Hepatocyte (in vitro differentiated cells): ENCODE results near the gene SLC44A5. TPM values are rescaled to one million over a fixed set of nuclear protein-coding genes. Genes with fewer than 3 reads are reported as not detected.

Source experiments
- DNase-seq: peaks from one replicate; pipeline ENCODE4 v3.0.0-alpha.2; 2016; ENCODE audit warnings: low spot score
- H2AFZ ChIP-seq: fragments of 200-600 bp; sonication (generic); 2 replicates; pipeline ENCODE4 v1.6.0; 2016; ENCODE audit warnings: antibody characterized with exemption, mild to moderate bottlenecking
- H3K27ac ChIP-seq: fragments of 200-600 bp; sonication (generic); 2 replicates; pipeline ENCODE4 v1.5.1; 2016; ENCODE audit warnings: mild to moderate bottlenecking
- H3K27me3 ChIP-seq: fragments of 200-600 bp; sonication (generic); 2 replicates; pipeline ENCODE4 v1.6.1; 2016
- H3K36me3 ChIP-seq: fragments of 200-600 bp; sonication (generic); replicated peaks from 2 replicates; pipeline ENCODE4 v1.5.1; 2016; ENCODE audit warnings: low read depth; ENCODE audit not compliant: insufficient read depth
- H3K4me1 ChIP-seq: fragments of 200-600 bp; sonication (generic); 2 replicates; pipeline ENCODE4 v1.5.1; 2016; ENCODE audit warnings: mild to moderate bottlenecking, moderate library complexity; ENCODE audit not compliant: insufficient read depth
- H3K4me2 ChIP-seq: fragments of 200-600 bp; sonication (generic); 2 replicates; pipeline ENCODE4 v1.6.0; 2016
- H3K4me3 ChIP-seq: fragments of 200-600 bp; sonication (generic); 2 replicates; pipeline ENCODE4 v1.5.1; 2016; ENCODE audit warnings: mild to moderate bottlenecking
- H3K79me2 ChIP-seq: fragments of 200-600 bp; sonication (generic); 2 replicates; pipeline ENCODE4 v1.6.0; 2017; ENCODE audit warnings: mild to moderate bottlenecking
- H3K9me2 ChIP-seq: fragments of 200-600 bp; sonication (generic); replicated peaks from 2 replicates; pipeline ENCODE4 v1.6.0; 2017; ENCODE audit warnings: mild to moderate bottlenecking; ENCODE audit not compliant: insufficient read depth
- H3K9me3 ChIP-seq: fragments of 200-600 bp; sonication (generic); 2 replicates; pipeline ENCODE4 v1.5.1; 2016; ENCODE audit warnings: low read depth, mild to moderate bottlenecking
- H4K20me1 ChIP-seq: fragments of 200-600 bp; sonication (generic); 2 replicates; pipeline ENCODE4 v1.6.0; 2016; ENCODE audit warnings: mild to moderate bottlenecking; ENCODE audit not compliant: insufficient read depth, poor library complexity, severe bottlenecking
- CTCF ChIP-seq: fragments of 200-600 bp; sonication (generic); IDR thresholded peaks from 2 replicates; pipeline ENCODE4 v1.5.1; 2016; ENCODE audit warnings: antibody characterized with exemption, mild to moderate bottlenecking; ENCODE audit not compliant: poor library complexity
- EZH2 ChIP-seq: fragments of 200-600 bp; sonication (generic); IDR thresholded peaks from 2 replicates; pipeline ENCODE4 v1.6.1; 2016; ENCODE audit warnings: antibody characterized with exemption, mild to moderate bottlenecking, borderline replicate concordance
- EZH2phosphoT487 ChIP-seq: fragments of 200-600 bp; sonication (generic); IDR thresholded peaks from one replicate; pipeline ENCODE4 v1.6.1; 2018; ENCODE audit warnings: antibody characterized with exemption, mild to moderate bottlenecking, low read depth, moderate library complexity; ENCODE audit not compliant: unreplicated experiment, severe bottlenecking
- WGBS: methylation state at CpG from one replicate; pipeline ENCODE4 v1.1.6; 2016; ENCODE audit warnings: low lambda C conversion rate; ENCODE audit errors: missing lambda C conversion rate; 5-methylcytosine and 5-hydroxymethylcytosine counted together
- polyA plus RNA-seq: library from polyadenylated mRNA; unstranded; fragments of >200 nt; fragmentation: Nextera tagmentation; extraction: Ambion mirVana; gene quantifications from 2 replicates; pipeline ENCODE4 v1.2.1, GENCODE V29; 2016
- total RNA-seq: library from RNA; depleted of rRNA; stranded (reverse); fragments of >200 nt; gene quantifications from 2 replicates; pipeline ENCODE4 v1.2.3, GENCODE V29; 2014

The SLC44A5 gene
- total and polyA plus RNA-seq, 2 experiments from 2014 or later, result 2.1 to 4.8 TPM

GRCh38 chr1:75587692-75588091 is 23.2 kb downstream of the SLC44A5 start:
- 16% methylated on average over 3 of the region's 3 CpGs for WGBS
- H3K9me2 ChIP-seq, result no peaks in the 10 kb centered on the region
- no peaks in the 10 kb centered on the region for H3K4me1 ChIP-seq
- H3K9me3 ChIP-seq, result no peaks in the 10 kb centered on the region
- no peak overlapping the region for H3K4me2 ChIP-seq
- no peak for DNase-seq
- no peaks in the 10 kb centered on the region for H3K79me2 ChIP-seq
- H3K36me3 ChIP-seq, result no peaks in the 10 kb centered on the region
- H3K27ac ChIP-seq, result no peak overlapping the region
- no peaks in the 10 kb centered on the region for H3K27me3 ChIP-seq
- H2AFZ ChIP-seq, result no peak overlapping the region
- TF ChIP-seq EZH2phosphoT487 (no peak), CTCF (no peak), EZH2 (no peak)
- no peaks in the 10 kb centered on the region for H4K20me1 ChIP-seq
- no peak overlapping the region for H3K4me3 ChIP-seq

GRCh38 chr1:75583282-75583681 is 27.6 kb downstream of the SLC44A5 start:
- Histone ChIP-seq H3K9me3 (no peaks in the 10 kb centered on the region), H4K20me1 (no peaks in the 10 kb centered on the region), H3K27me3 (no peaks in the 10 kb centered on the region), H3K4me1 (no peaks in the 10 kb centered on the region), H3K4me3 (no peak overlapping the region), H3K27ac (no peak overlapping the region), H2AFZ (no peak overlapping the region), H3K9me2 (no peaks in the 10 kb centered on the region), H3K79me2 (no peaks in the 10 kb centered on the region), H3K4me2 (no peak overlapping the region), H3K36me3 (no peaks in the 10 kb centered on the region)
- 77% methylated on average over 2 of the region's 2 CpGs for WGBS
- TF ChIP-seq CTCF (no peak), EZH2phosphoT487 (no peak), EZH2 (no peak)
- no peak for DNase-seq

- no peak overlapping the region for H3K27ac ChIP-seq
- no peak for DNase-seq
- H3K9me3 ChIP-seq, result no peaks in the 10 kb centered on the region
- H3K36me3 ChIP-seq, result no peaks in the 10 kb centered on the region
- no peak overlapping the region for H3K4me3 ChIP-seq
- H3K4me1 ChIP-seq, result no peaks in the 10 kb centered on the region
- H3K9me2 ChIP-seq, result no peaks in the 10 kb centered on the region
- no peak overlapping the region for H3K4me2 ChIP-seq
- TF ChIP-seq EZH2 (no peak), CTCF (no peak), EZH2phosphoT487 (no peak)
- H3K27me3 ChIP-seq, result no peaks in the 10 kb centered on the region
- H4K20me1 ChIP-seq, result no peaks in the 10 kb centered on the region
- no peak overlapping the region for H2AFZ ChIP-seq
- no peaks in the 10 kb centered on the region for H3K79me2 ChIP-seq
- 77% methylated on average over 1 of the region's 1 CpG for WGBS
Observed at GRCh38 chr1:75582725-75583261, 28.1 kb downstream of the SLC44A5 start.
